ENCODE results near the gene HPSE.

DNA sequence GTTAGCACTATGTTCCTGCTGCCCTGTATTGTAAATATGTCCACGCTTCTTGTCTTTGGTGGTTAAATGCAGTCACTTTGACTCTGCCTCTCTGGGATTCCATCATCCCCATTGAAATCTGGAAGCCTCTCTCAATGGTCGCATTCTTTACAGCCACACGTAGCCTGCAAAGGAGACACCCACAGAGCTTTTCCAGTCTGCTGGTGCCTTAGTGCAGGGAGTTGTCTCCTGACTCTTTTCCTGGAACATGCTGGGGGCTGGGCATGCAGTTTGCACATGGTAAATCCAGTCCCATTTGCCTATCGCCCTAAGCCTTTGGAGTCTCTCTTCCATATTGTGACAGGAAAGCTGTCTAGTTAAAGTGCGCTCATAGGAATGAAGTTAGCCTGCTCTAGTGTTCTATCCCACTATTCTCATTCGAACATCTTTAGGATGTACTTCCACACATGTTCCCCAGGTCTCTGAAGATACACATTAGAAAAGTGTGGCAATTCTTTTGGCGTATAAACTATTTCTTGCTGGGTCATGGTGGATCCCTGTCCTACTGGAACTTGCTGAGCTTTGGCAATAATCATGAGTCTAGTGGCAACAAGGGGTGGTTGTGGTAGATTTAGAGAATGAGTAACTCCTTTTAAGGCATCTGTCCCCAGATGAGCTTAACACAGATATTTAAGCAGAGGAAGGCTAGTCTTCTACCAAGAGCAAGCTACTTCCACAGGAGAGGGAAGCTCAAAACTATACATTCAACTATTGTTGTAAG is 83.8 kb downstream of the HPSE start:
- TF ChIP-seq POLR2A (IDR thresholded peaks at IDR 0.05; ENCODE audit: low read depth): no peak
- TF ChIP-seq, protein P1, sequence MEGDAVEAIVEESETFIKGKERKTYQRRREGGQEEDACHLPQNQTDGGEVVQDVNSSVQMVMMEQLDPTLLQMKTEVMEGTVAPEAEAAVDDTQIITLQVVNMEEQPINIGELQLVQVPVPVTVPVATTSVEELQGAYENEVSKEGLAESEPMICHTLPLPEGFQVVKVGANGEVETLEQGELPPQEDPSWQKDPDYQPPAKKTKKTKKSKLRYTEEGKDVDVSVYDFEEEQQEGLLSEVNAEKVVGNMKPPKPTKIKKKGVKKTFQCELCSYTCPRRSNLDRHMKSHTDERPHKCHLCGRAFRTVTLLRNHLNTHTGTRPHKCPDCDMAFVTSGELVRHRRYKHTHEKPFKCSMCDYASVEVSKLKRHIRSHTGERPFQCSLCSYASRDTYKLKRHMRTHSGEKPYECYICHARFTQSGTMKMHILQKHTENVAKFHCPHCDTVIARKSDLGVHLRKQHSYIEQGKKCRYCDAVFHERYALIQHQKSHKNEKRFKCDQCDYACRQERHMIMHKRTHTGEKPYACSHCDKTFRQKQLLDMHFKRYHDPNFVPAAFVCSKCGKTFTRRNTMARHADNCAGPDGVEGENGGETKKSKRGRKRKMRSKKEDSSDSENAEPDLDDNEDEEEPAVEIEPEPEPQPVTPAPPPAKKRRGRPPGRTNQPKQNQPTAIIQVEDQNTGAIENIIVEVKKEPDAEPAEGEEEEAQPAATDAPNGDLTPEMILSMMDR (IDR thresholded peaks at IDR 0.05): no peak
- TF ChIP-seq POLR2AphosphoS5 (IDR thresholded peaks at IDR 0.05): no peak
